HepG2 (cell line): ENCODE data around the gene PAN2. TPM values are rescaled to one million over a fixed set of nuclear protein-coding genes. Genes with fewer than 3 reads are reported as not detected.
A peak's percentile ranks its signal among the peaks of the same experiment; 100 is the strongest.

Experiments used
- ARNT ChIP-seq: fragments of 450-650 bp; IDR thresholded peaks from 2 replicates; pipeline ENCODE4 v1.6.1; 2017
- BCLAF1 ChIP-seq: fragments of 450-650 bp; IDR thresholded peaks from 2 replicates; pipeline ENCODE4 v1.6.1; 2017; ENCODE audit warnings: mild to moderate bottlenecking
- GATA4 ChIP-seq: sonication (generic); IDR thresholded peaks from 2 replicates; pipeline ENCODE4 v1.6.1; 2016; ENCODE audit warnings: antibody characterized with exemption, low read depth, borderline replicate concordance
- ISL2 ChIP-seq: sonication (generic); formaldehyde crosslinking; IDR thresholded peaks from 2 replicates; pipeline ENCODE4 v1.5.0; 2020; ENCODE audit warnings: missing genetic modification reagents
- RNF2 ChIP-seq: fragments of 450-650 bp; conservative IDR thresholded peaks from 2 replicates; pipeline ENCODE4 v1.6.1; 2016; ENCODE audit warnings: low read depth
- TCF7 ChIP-seq: sonication (generic); IDR thresholded peaks from 2 replicates; pipeline ENCODE4 v1.6.1; 2016; ENCODE audit warnings: antibody characterized with exemption, low read depth
- ZBTB46 ChIP-seq: sonication (generic); formaldehyde crosslinking; IDR thresholded peaks from 2 replicates; pipeline ENCODE4 v1.4.0; 2020; ENCODE audit warnings: mild to moderate bottlenecking, missing genetic modification reagents, borderline replicate concordance
- ZHX1 ChIP-seq: sonication (generic); formaldehyde crosslinking; IDR thresholded peaks from 2 replicates; pipeline ENCODE4 v1.8.1; 2022; ENCODE audit warnings: low read depth, mild to moderate bottlenecking, missing genetic modification reagents
- ZNF101 ChIP-seq: sonication (generic); formaldehyde crosslinking; IDR thresholded peaks from 2 replicates; pipeline ENCODE4 v1.4.0; 2020; ENCODE audit warnings: mild to moderate bottlenecking, low read depth, missing genetic modification reagents, borderline replicate concordance
- ZNF256 ChIP-seq: sonication (generic); formaldehyde crosslinking; conservative IDR thresholded peaks from 2 replicates; pipeline ENCODE4 v1.4.0; 2020; ENCODE audit warnings: missing genetic modification reagents
- ZNF484 ChIP-seq: sonication (generic); formaldehyde crosslinking; IDR thresholded peaks from 2 replicates; pipeline ENCODE4 v1.5.1; 2020; ENCODE audit warnings: mild to moderate bottlenecking, low read depth, missing genetic modification reagents, borderline replicate concordance
- ZNF576 ChIP-seq: sonication (generic); formaldehyde crosslinking; IDR thresholded peaks from 2 replicates; pipeline ENCODE4 v1.4.0; 2020; ENCODE audit warnings: mild to moderate bottlenecking, missing genetic modification reagents
- ZSCAN29 ChIP-seq: sonication (generic); formaldehyde crosslinking; conservative IDR thresholded peaks from 2 replicates; pipeline ENCODE4 v1.4.0; 2020; ENCODE audit warnings: mild to moderate bottlenecking, missing genetic modification reagents
- polyA plus RNA-seq, 8 experiments: library from polyadenylated mRNA; depleted of rRNA in 3 of 8; stranded (reverse) in 7 of 8; unstranded in 1 of 8; fragments of >200 nt; fragmentation: Illumina TruSeq in 4 of 8; extraction: Trizol in 4 of 8; gene quantifications; 2 replicates each; pipeline versions ENCODE4 v1.2.1 to v1.2.3, GENCODE V29; 2011 to 2016; ENCODE audit warnings: low read depth in 4 of 8, missing spikeins in 1 of 8, mixed read lengths in 1 of 8; ENCODE audit not compliant: insufficient read depth in 1 of 8
- total RNA-seq, 5 experiments: library from RNA; depleted of rRNA; stranded (reverse); fragments of >200 nt; fragmentation: Illumina TruSeq; extraction: Trizol; gene quantifications; 2 replicates each; pipeline ENCODE4 v1.2.3, GENCODE V29; 2016; ENCODE audit warnings: low read depth in 1 of 5
- TF ChIP-seq, protein P1 (sequence below): sonication (generic); formaldehyde crosslinking; IDR thresholded peaks from 2 replicates; pipeline ENCODE4 v1.5.1; 2020; ENCODE audit warnings: missing genetic modification reagents, mild to moderate bottlenecking, borderline replicate concordance
- TF ChIP-seq, protein P2 (sequence below): sonication (generic); formaldehyde crosslinking; IDR thresholded peaks from 2 replicates; pipeline ENCODE4 v1.8.1; 2023; ENCODE audit warnings: mild to moderate bottlenecking, missing genetic modification reagents

PAN2 gene
- total and polyA plus RNA-seq, 2 of the 13 experiments (the other 11 are each of a cell fraction or from before 2014, with no cell fraction given) = 27.2 to 61.1 TPM

GRCh38 chr12:56315622-56316473 is 18.0 kb downstream of the PAN2 start, which contains the start of gene CNPY2 (continued):
- TF ChIP-seq ZHX1 (CRISPR knock-in tag) (peak; percentile 20; the same call in 1 of the 2 replicates), ZNF256 (CRISPR knock-in tag) (0 out of 2 replicates have a peak, but pooled peaks have one; percentile 65), ZNF484 (CRISPR knock-in tag) (no peak), ZSCAN29 (CRISPR knock-in tag) (no peak), ZNF576 (CRISPR knock-in tag) (peak; percentile 57; the same call in 1 of the 2 replicates), ARNT (no peak), ZBTB46 (CRISPR knock-in tag) (no peak; the same call in 1 of the 2 replicates), TCF7 (no peak), RNF2 (no peak), BCLAF1 (no peak), ISL2 (CRISPR knock-in tag) (peak; percentile 48; the same call in 1 of the 2 replicates), GATA4 (peak; percentile 38; the same call in 1 of the 2 replicates), ZNF101 (CRISPR knock-in tag) (no peak)
- TF ChIP-seq, protein P1, sequence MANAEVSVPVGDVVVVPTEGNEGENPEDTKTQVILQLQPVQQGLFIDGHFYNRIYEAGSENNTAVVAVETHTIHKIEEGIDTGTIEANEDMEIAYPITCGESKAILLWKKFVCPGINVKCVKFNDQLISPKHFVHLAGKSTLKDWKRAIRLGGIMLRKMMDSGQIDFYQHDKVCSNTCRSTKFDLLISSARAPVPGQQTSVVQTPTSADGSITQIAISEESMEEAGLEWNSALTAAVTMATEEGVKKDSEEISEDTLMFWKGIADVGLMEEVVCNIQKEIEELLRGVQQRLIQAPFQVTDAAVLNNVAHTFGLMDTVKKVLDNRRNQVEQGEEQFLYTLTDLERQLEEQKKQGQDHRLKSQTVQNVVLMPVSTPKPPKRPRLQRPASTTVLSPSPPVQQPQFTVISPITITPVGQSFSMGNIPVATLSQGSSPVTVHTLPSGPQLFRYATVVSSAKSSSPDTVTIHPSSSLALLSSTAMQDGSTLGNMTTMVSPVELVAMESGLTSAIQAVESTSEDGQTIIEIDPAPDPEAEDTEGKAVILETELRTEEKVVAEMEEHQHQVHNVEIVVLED (CRISPR knock-in tag) = peak; percentile 88
- TF ChIP-seq, protein P2, sequence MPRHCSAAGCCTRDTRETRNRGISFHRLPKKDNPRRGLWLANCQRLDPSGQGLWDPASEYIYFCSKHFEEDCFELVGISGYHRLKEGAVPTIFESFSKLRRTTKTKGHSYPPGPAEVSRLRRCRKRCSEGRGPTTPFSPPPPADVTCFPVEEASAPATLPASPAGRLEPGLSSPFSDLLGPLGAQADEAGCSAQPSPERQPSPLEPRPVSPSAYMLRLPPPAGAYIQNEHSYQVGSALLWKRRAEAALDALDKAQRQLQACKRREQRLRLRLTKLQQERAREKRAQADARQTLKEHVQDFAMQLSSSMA = peak; percentile 92
